Gastrocnemius medialis (tissue), 4 donors: ENCODE data around the gene ZNF813.

Source experiments
- CTCF ChIP-seq, 5 experiments: fragments of 450-650 bp in 3 of 5; fragments of 200-600 bp in 2 of 5; sonication (generic) in 2 of 5; IDR thresholded peaks in 4 of 5; conservative IDR thresholded peaks in 1 of 5; 1 replicate in 4 of 5; 2 replicates in 1 of 5; pipeline ENCODE4 v1.5.1; 2016 to 2019; ENCODE audit warnings: antibody characterized with exemption in 5 of 5, mild to moderate bottlenecking in 3 of 5, moderate library complexity in 3 of 5
- POLR2A ChIP-seq, 2 donors: fragments of 450-650 bp; IDR thresholded peaks; one replicate each; pipeline ENCODE4 v1.6.1; 2017; ENCODE audit warnings: antibody characterized with exemption in 2 of 2, mild to moderate bottlenecking in 2 of 2, moderate library complexity in 2 of 2

GRCh38 chr19:53455828-53456227 is 11.7 kb upstream of the ZNF813 start:
- TF ChIP-seq CTCF (IDR thresholded peaks at IDR 0.05 in 4 of 5, conservative IDR thresholded peaks at IDR 0.05 in 1 of 5) (no peak), POLR2A (IDR thresholded peaks at IDR 0.05) (no peak)
